Neural progenitor cell (in vitro differentiated cells): ENCODE results near the gene LZIC.

ENCODE experiments used
- EZH2 ChIP-seq: fragments of 200-600 bp; sonication (generic); IDR thresholded peaks from 2 replicates; pipeline ENCODE4 v1.6.1; 2017; ENCODE audit warnings: antibody characterized with exemption, mild to moderate bottlenecking, moderate library complexity
- EZH2phosphoT487 ChIP-seq: fragments of 200-600 bp; sonication (generic); IDR thresholded peaks from 2 replicates; pipeline ENCODE4 v1.6.1; 2017; ENCODE audit warnings: antibody characterized with exemption
- TF ChIP-seq, protein P1 (sequence below): fragments of 200-600 bp; sonication (generic); IDR thresholded peaks from 2 replicates; pipeline ENCODE4 v1.5.1; 2017; ENCODE audit warnings: antibody characterized with exemption, mild to moderate bottlenecking

DNA sequence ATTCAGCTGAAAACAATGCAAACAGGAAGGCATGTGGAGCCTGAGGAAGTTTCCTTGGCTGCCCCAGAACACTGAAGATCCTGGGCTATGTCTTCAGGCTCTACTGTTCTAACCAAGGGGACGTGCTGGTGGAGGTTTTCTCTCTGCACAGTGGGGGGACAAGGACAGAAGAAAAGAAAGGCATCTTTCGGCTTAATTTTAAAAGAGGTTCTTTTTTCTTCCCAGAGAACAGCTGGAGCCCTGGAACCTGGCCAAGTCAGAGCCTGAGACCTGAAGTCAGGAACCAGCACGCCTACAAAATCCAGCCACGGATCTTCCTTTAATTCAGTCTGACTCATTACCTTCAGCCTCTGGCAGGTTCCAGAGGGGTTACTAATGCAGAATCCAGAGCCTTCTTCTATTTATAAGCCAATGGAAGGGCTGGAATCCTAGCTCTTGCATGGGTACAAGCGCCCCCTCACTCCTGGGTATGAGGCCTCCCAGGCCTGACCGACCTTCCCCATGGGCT, 52.9 kb downstream of the LZIC start:
- TF ChIP-seq, protein P1, sequence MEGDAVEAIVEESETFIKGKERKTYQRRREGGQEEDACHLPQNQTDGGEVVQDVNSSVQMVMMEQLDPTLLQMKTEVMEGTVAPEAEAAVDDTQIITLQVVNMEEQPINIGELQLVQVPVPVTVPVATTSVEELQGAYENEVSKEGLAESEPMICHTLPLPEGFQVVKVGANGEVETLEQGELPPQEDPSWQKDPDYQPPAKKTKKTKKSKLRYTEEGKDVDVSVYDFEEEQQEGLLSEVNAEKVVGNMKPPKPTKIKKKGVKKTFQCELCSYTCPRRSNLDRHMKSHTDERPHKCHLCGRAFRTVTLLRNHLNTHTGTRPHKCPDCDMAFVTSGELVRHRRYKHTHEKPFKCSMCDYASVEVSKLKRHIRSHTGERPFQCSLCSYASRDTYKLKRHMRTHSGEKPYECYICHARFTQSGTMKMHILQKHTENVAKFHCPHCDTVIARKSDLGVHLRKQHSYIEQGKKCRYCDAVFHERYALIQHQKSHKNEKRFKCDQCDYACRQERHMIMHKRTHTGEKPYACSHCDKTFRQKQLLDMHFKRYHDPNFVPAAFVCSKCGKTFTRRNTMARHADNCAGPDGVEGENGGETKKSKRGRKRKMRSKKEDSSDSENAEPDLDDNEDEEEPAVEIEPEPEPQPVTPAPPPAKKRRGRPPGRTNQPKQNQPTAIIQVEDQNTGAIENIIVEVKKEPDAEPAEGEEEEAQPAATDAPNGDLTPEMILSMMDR = no peak
- TF ChIP-seq EZH2 = no peak
- no peak for TF ChIP-seq EZH2phosphoT487
